ENCODE data around the gene EPB41. TPM values are rescaled to one million over a fixed set of nuclear protein-coding genes. Genes with fewer than 3 reads are reported as not detected.
"Not testable (repeated sequence)": the region's sequence is repeated elsewhere in the genome, so short reads cannot be mapped to it uniquely, and the experiment has no call there.

EPB41 gene
- total and polyA plus RNA-seq, 9 of the 15 experiments (the other 6 are each of a cell fraction or from before 2014, with no cell fraction given), result 3.7 to 213 (median 141) TPM

DNA sequence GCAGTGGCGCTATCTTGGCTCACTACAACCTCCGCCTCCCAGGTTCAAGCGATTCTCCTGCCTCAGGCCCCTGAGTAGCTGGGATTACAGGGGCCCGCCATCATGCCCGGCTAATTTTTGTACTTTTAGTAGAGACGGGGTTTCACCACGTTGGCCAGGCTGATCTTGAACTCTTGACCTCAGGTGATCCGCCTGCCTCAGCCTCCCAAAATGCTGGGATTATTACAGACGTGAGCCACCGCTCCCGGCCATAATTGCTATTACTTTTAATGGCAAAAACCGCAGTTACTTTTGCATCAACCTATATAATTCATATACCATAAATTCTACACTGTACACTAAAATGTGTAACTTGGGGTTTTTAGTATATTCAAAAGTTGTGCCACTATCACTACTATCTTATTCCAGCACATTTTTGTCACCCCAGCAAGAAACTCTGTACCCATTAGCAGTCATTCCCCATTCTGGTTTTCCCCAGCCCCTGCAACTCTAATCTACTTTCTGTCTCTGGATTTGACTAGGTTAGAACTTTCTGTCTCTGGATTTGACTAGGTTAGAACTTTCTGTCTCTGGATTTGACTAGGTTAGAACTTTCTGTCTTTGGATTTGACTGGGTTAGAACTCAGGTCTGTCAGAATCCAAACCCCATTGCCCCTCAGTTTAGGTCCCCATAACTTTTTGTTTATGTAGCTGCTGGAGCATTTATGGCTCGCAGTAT, 47.9 kb downstream of the EPB41 start:
- peak; percentile 36 for ATAC-seq
- H4K20me1 ChIP-seq (replicated peaks; ENCODE audit: control insufficient read depth, insufficient read depth, low read length); CTCF ChIA-PET (ENCODE audit: low intra/inter-chr PET ratio); FAIRE-seq; H2AFZ ChIP-seq (ENCODE audit: low read depth, low read length); H3K9me3 ChIP-seq (replicated peaks; ENCODE audit: control insufficient read depth, insufficient read depth, low read depth, low read length); H3K4me3 ChIP-seq; H3K9me1 ChIP-seq (ENCODE audit: control insufficient read depth, insufficient read depth, low read length); intact Hi-C loops (cut with micrococcal nuclease); H3K36me3 ChIP-seq (ENCODE audit: control insufficient read depth, insufficient read depth, low read length); BruUV-seq (replicated peaks); H3K4me2 ChIP-seq (ENCODE audit: insufficient read depth, low read length); H3K4me1 ChIP-seq (replicated peaks in 1 of 2; ENCODE audit: control insufficient read depth in 2 of 2, insufficient read depth in 2 of 2, low read length in 2 of 2); in situ Hi-C loops (cut with MboI); H3K9ac ChIP-seq (ENCODE audit: insufficient read depth in 1 of 2, low read depth in 2 of 2, low read length in 2 of 2); H3K27me3 ChIP-seq (ENCODE audit: control insufficient read depth in 2 of 2, insufficient read depth in 2 of 2, low read length in 2 of 2); DNase-seq (ENCODE audit: extremely low read depth in 1 of 4, low spot score in 3 of 4): not testable (repeated sequence)
- Histone ChIP-seq H3K79me2 (ENCODE audit: control insufficient read depth, insufficient read depth, low read length) (peaks cover 87% of the 10 kb centered on the region), H3K27ac (ENCODE audit: extremely low read depth, low read depth, low read length) (peak overlapping the region; percentile 16; the same call in 1 of the 3 replicates)
- TF ChIP-seq, protein P1, sequence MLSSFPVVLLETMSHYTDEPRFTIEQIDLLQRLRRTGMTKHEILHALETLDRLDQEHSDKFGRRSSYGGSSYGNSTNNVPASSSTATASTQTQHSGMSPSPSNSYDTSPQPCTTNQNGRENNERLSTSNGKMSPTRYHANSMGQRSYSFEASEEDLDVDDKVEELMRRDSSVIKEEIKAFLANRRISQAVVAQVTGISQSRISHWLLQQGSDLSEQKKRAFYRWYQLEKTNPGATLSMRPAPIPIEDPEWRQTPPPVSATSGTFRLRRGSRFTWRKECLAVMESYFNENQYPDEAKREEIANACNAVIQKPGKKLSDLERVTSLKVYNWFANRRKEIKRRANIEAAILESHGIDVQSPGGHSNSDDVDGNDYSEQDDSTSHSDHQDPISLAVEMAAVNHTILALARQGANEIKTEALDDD (IDR thresholded peaks at IDR 0.05), result peak; percentile 90
- TF ChIP-seq HDAC3 (IDR thresholded peaks at IDR 0.05; ENCODE audit: borderline replicate concordance, partially characterized antibody), result peak; percentile 12
- TF ChIP-seq, protein P2, sequence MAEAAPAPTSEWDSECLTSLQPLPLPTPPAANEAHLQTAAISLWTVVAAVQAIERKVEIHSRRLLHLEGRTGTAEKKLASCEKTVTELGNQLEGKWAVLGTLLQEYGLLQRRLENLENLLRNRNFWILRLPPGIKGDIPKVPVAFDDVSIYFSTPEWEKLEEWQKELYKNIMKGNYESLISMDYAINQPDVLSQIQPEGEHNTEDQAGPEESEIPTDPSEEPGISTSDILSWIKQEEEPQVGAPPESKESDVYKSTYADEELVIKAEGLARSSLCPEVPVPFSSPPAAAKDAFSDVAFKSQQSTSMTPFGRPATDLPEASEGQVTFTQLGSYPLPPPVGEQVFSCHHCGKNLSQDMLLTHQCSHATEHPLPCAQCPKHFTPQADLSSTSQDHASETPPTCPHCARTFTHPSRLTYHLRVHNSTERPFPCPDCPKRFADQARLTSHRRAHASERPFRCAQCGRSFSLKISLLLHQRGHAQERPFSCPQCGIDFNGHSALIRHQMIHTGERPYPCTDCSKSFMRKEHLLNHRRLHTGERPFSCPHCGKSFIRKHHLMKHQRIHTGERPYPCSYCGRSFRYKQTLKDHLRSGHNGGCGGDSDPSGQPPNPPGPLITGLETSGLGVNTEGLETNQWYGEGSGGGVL (CRISPR knock-in tag; IDR thresholded peaks at IDR 0.05), result 0 out of 2 replicates have a peak, but pooled peaks have one; percentile 21
- WGBS (ENCODE audit: insufficient coverage, low coverage, missing lambda C conversion rate), result 73% methylated on average over 13 of the region's 13 CpGs
- POLR2A ChIA-PET, result interaction anchor here (0.6 to 1.7 kb wide), 5 partner anchors 9 to 42 kb away, joined by 3 to 6 read pairs (median 4); no protein-coding TSS in a partner anchor
